Measurements from ENCODE around the gene AOPEP.
"Not testable (repeated sequence)": the region's sequence is repeated elsewhere in the genome, so short reads cannot be mapped to it uniquely, and the experiment has no call there.

Gene AOPEP

DNA sequence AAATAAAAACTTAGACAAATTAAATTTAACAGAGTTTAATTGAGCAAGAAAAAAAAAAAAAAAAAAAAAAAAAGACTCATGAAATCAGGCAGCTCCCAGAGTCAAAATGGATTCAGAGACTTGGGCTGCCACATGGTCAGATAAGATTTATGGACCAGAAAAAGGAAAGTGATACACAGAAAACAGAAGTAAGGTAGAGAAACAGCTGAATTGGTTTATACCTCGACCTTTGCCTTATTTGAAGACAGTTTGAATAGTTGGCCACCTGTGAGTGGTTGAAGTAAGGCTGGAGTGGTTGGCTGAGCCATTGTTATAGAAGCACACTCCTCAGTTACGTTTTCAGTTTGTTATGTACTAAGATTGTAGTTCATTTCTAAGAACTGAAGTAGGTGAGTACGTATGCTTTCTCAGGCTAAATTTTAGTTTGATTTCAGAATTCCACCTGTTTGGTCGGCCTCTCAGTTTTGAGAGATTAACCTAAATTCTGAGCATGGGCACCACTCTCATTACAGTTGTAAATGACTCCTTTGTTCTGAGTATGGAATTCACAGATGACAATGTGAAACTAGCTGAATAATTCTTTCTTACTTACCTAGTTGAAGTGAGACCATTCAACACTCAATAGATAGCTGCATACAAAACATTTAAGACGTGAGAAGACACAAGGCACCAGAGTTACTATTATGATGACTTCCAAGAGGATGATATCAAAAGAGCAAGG, 149.0 kb downstream of the AOPEP start:
- no peaks in the 10 kb centered on the region for H3K27me3 ChIP-seq (ENCODE audit: low read length)
- no peak for TF ChIP-seq EZH2phosphoT487 (conservative IDR thresholded peaks at IDR 0.05; ENCODE audit: low read length)
- TF ChIP-seq, protein P1, sequence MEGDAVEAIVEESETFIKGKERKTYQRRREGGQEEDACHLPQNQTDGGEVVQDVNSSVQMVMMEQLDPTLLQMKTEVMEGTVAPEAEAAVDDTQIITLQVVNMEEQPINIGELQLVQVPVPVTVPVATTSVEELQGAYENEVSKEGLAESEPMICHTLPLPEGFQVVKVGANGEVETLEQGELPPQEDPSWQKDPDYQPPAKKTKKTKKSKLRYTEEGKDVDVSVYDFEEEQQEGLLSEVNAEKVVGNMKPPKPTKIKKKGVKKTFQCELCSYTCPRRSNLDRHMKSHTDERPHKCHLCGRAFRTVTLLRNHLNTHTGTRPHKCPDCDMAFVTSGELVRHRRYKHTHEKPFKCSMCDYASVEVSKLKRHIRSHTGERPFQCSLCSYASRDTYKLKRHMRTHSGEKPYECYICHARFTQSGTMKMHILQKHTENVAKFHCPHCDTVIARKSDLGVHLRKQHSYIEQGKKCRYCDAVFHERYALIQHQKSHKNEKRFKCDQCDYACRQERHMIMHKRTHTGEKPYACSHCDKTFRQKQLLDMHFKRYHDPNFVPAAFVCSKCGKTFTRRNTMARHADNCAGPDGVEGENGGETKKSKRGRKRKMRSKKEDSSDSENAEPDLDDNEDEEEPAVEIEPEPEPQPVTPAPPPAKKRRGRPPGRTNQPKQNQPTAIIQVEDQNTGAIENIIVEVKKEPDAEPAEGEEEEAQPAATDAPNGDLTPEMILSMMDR (IDR thresholded peaks at IDR 0.05; ENCODE audit: insufficient read depth, low read length, poor library complexity, severe bottlenecking) = no peak
- no peaks in the 10 kb centered on the region for H3K36me3 ChIP-seq (ENCODE audit: low read length)
- peak overlapping the region; percentile 0 for H3K4me2 ChIP-seq (ENCODE audit: low read depth, low read length, poor library complexity, severe bottlenecking)
- H3K27ac ChIP-seq (ENCODE audit: low read depth, low read length) = no peak overlapping the region
- no peak overlapping the region for H3K4me3 ChIP-seq (ENCODE audit: insufficient read depth, low read length, poor library complexity, severe bottlenecking)
- H3K79me2 ChIP-seq (ENCODE audit: insufficient read depth, low read length) = no peaks in the 10 kb centered on the region
- H3F3A ChIP-seq (ENCODE audit: insufficient read depth) = 0 out of 2 replicates have a peak, but pooled peaks cover 3% of the 10 kb centered on the region
- no peaks in the 10 kb centered on the region for H3K9me2 ChIP-seq (replicated peaks; ENCODE audit: insufficient read depth, low read length)
- H2AFZ ChIP-seq (ENCODE audit: low read depth, low read length, severe bottlenecking) = no peak overlapping the region
- H4K20me1 ChIP-seq (ENCODE audit: low read depth, low read length) = no peaks in the 10 kb centered on the region
- no peak overlapping the region for H3K9ac ChIP-seq (ENCODE audit: low read length)
- H3K9me3 ChIP-seq (ENCODE audit: insufficient read depth, low read length) = no peaks in the 10 kb centered on the region

DNA sequence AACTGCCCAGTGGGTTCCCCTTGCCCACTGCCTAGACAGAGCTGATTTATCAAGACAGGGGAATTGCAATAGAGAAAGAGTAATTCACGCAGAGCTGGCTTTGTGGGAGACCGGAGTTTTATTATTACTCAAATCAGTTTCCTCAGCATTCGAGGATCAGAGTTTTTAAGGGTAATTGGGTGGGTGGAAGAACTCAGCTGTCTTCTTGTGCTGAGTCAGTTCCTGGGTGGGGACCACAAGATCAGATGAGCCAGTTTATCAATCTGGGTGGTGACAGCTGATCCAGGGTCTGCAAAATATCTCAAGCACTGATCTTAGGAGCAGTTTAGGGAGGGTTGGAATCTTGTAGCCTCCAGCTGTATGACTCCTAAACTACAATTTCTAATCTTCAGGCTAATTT, 152.3 kb downstream of the AOPEP start:
- H3K4me2 ChIP-seq (ENCODE audit: low read depth, low read length, poor library complexity, severe bottlenecking); H3K79me2 ChIP-seq (ENCODE audit: insufficient read depth, low read length); H3K36me3 ChIP-seq (ENCODE audit: low read length); H4K20me1 ChIP-seq (ENCODE audit: low read depth, low read length); H3K9me2 ChIP-seq (replicated peaks; ENCODE audit: insufficient read depth, low read length); H3K27ac ChIP-seq (ENCODE audit: low read depth, low read length); H3K9me3 ChIP-seq (ENCODE audit: insufficient read depth, low read length); H3K27me3 ChIP-seq (ENCODE audit: low read length); H3F3A ChIP-seq (ENCODE audit: insufficient read depth); H2AFZ ChIP-seq (ENCODE audit: low read depth, low read length, severe bottlenecking); H3K9ac ChIP-seq (ENCODE audit: low read length); H3K4me3 ChIP-seq (ENCODE audit: insufficient read depth, low read length, poor library complexity, severe bottlenecking): not testable (repeated sequence)

DNA sequence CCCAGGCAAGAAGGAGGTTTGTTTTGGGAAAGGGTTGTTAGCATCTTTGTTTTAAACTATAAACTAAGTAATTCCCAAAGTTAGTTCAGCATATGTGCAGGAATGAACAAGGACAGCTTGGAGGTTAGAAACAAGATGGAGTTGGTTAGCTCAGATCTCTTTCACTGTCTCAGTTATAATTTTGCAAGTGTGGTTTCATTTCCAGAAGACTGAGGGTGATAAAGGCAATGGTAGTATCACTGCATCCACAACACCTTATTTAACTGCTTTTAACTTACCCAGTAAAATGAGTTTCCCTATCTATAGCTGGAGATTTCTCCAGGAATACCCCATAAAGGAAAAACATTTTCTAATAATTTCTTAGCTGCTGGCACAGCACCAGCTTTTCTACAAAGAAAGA, 152.7 kb downstream of the AOPEP start:
- Histone ChIP-seq H3K79me2 (ENCODE audit: insufficient read depth, low read length) (no peaks in the 10 kb centered on the region), H3K9me3 (ENCODE audit: insufficient read depth, low read length) (no peaks in the 10 kb centered on the region), H2AFZ (ENCODE audit: low read depth, low read length, severe bottlenecking) (no peak overlapping the region), H3K4me2 (ENCODE audit: low read depth, low read length, poor library complexity, severe bottlenecking) (no peak overlapping the region), H3K36me3 (ENCODE audit: low read length) (no peaks in the 10 kb centered on the region), H3F3A (ENCODE audit: insufficient read depth) (no peaks in the 10 kb centered on the region), H3K9me2 (replicated peaks; ENCODE audit: insufficient read depth, low read length) (no peaks in the 10 kb centered on the region), H4K20me1 (ENCODE audit: low read depth, low read length) (no peaks in the 10 kb centered on the region), H3K9ac (ENCODE audit: low read length) (no peak overlapping the region), H3K27ac (ENCODE audit: low read depth, low read length) (no peak overlapping the region), H3K27me3 (ENCODE audit: low read length) (no peaks in the 10 kb centered on the region), H3K4me3 (ENCODE audit: insufficient read depth, low read length, poor library complexity, severe bottlenecking) (no peak overlapping the region)
- no peak for TF ChIP-seq EZH2phosphoT487 (conservative IDR thresholded peaks at IDR 0.05; ENCODE audit: low read length)
- TF ChIP-seq, protein P1 (IDR thresholded peaks at IDR 0.05; ENCODE audit: insufficient read depth, low read length, poor library complexity, severe bottlenecking) = no peak

DNA sequence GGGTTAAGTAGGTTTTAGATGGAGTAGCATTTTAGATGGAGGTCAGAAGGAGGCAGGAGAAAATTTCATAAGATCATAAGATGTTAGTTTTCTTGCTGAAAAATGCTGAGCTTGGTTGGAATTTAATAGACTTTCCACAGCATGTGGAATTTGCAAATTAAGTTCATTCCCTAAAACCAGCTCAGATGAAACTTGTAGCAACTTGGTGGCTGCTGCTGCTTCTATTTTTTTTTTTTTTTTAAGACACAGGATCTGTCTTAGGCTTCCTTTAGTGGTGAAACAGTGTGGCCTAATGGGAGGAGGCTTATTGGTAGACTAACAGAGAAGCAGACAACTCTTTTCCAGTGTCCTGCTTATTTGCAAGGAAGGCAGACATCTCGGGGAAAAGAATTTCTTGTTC, 154.5 kb downstream of the AOPEP start:
- no peaks in the 10 kb centered on the region for H3K79me2 ChIP-seq (ENCODE audit: insufficient read depth, low read length)
- H3K27ac ChIP-seq (ENCODE audit: low read depth, low read length) = 0 out of 2 replicates have a peak overlapping the region, but pooled peaks have one; percentile 60
- no peak overlapping the region for H3K4me2 ChIP-seq (ENCODE audit: low read depth, low read length, poor library complexity, severe bottlenecking)
- H2AFZ ChIP-seq (ENCODE audit: low read depth, low read length, severe bottlenecking) = no peak overlapping the region
- no peaks in the 10 kb centered on the region for H3K27me3 ChIP-seq (ENCODE audit: low read length)
- TF ChIP-seq, protein P1 (IDR thresholded peaks at IDR 0.05; ENCODE audit: insufficient read depth, low read length, poor library complexity, severe bottlenecking) = no peak
- no peak for TF ChIP-seq EZH2phosphoT487 (conservative IDR thresholded peaks at IDR 0.05; ENCODE audit: low read length)
- H3K9ac ChIP-seq (ENCODE audit: low read length) = no peak overlapping the region
- no peak overlapping the region for H3K4me3 ChIP-seq (ENCODE audit: insufficient read depth, low read length, poor library complexity, severe bottlenecking)
- H3K9me2 ChIP-seq (replicated peaks; ENCODE audit: insufficient read depth, low read length) = no peaks in the 10 kb centered on the region
- H3F3A ChIP-seq (ENCODE audit: insufficient read depth) = no peaks in the 10 kb centered on the region
- no peaks in the 10 kb centered on the region for H4K20me1 ChIP-seq (ENCODE audit: low read depth, low read length)
- no peaks in the 10 kb centered on the region for H3K9me3 ChIP-seq (ENCODE audit: insufficient read depth, low read length)
- no peaks in the 10 kb centered on the region for H3K36me3 ChIP-seq (ENCODE audit: low read length)

All from SU-DHL-6 (cell line).